Endothelial cell of umbilical vein (primary cell): ENCODE results near the gene OSGEP. TPM values are rescaled to one million over a fixed set of nuclear protein-coding genes. Genes with fewer than 3 reads are reported as not detected.
"Not testable (repeated sequence)": the region's sequence is repeated elsewhere in the genome, so short reads cannot be mapped to it uniquely, and the experiment has no call there.

Experiments used
- BruUV-seq: library from RNA; stranded (reverse); fragments of 400-500 nt; replicated peaks from 2 replicates; lab custom pipeline; 2021; lab: Mats Ljungman, UMichigan
- CTCF ChIA-PET: fragments of 300-600, 350-600 bp; sonication (Branson Sonifier 250); formaldehyde crosslinking; loops from one replicate; lab custom pipeline; 2021; ENCODE audit warnings: antibody characterized with exemption, inconsistent platforms; lab: Charles Lee
- POLR2A ChIA-PET: fragments of 300-600, 350-600 bp; sonication (Branson Sonifier 250); formaldehyde crosslinking; loops from one replicate; lab custom pipeline; 2021; ENCODE audit warnings: antibody characterized with exemption, inconsistent platforms; lab: Charles Lee
- DNase-seq: peaks from one replicate; pipeline ENCODE4 v3.0.0-alpha.2; 2011; ENCODE audit warnings: low read depth, low spot score
- FAIRE-seq: peaks from 2 replicates; lab custom pipeline; 2011; peaks lifted over from hg19 to GRCh38; lab: Jason Lieb, UNC
- H2AFZ ChIP-seq: 2 replicates; pipeline ENCODE4 v1.6.0; 2012; ENCODE audit warnings: low read depth, low read length, control low read depth, inconsistent platforms
- H3K27ac ChIP-seq: 2 replicates; pipeline ENCODE4 v1.5.1; 2011; ENCODE audit warnings: low read depth, mild to moderate bottlenecking, control low read depth, low read length, moderate library complexity; ENCODE audit not compliant: insufficient read depth
- H3K27me3 ChIP-seq, 2 experiments: 2 replicates each; pipeline versions ENCODE4 v1.6.0 to v1.6.1; 2011; ENCODE audit warnings: low read length in 2 of 2, mixed read lengths in 1 of 2; ENCODE audit not compliant: control insufficient read depth in 2 of 2, insufficient read depth in 2 of 2
- H3K36me3 ChIP-seq, 2 experiments: 2 replicates in 1 of 2; 3 replicates in 1 of 2; pipeline ENCODE4 v1.5.1; 2011; ENCODE audit warnings: low read length in 2 of 2, mild to moderate bottlenecking in 1 of 2, moderate library complexity in 1 of 2; ENCODE audit not compliant: control insufficient read depth in 2 of 2, insufficient read depth in 2 of 2; ENCODE audit errors: extremely low read depth in 1 of 2
- H3K4me1 ChIP-seq: 3 replicates; pipeline ENCODE4 v1.5.1; 2011; ENCODE audit warnings: mild to moderate bottlenecking, low read length; ENCODE audit not compliant: control insufficient read depth, insufficient read depth; ENCODE audit errors: extremely low read depth
- H3K4me2 ChIP-seq: 2 replicates; pipeline ENCODE4 v1.6.1; 2011; ENCODE audit warnings: low read length, control low read depth, mixed read lengths; ENCODE audit not compliant: insufficient read depth
- H3K4me3 ChIP-seq, 3 experiments: fragments of 200-600 bp in 1 of 3; sonication (generic), shearing (Covaris generic) in 1 of 3; replicated peaks in 1 of 3; 2 replicates each; pipeline ENCODE4 v1.5.1; 2011 to 2016; ENCODE audit warnings: control low read depth in 3 of 3, low read length in 3 of 3, mild to moderate bottlenecking in 2 of 3, inconsistent platforms in 1 of 3, low read depth in 1 of 3, moderate library complexity in 1 of 3; ENCODE audit not compliant: insufficient read depth in 1 of 3
- H3K79me2 ChIP-seq: 2 replicates; pipeline ENCODE4 v1.6.0; 2012; ENCODE audit warnings: low read length, inconsistent platforms; ENCODE audit not compliant: control insufficient read depth, insufficient read depth
- H3K9ac ChIP-seq: replicated peaks from 2 replicates; pipeline ENCODE3; 2011; ENCODE audit warnings: low read length, control low read depth; ENCODE audit not compliant: insufficient read depth; ENCODE audit errors: extremely low read depth
- H3K9me1 ChIP-seq: replicated peaks from 3 replicates; pipeline ENCODE4 v1.6.0; 2011; ENCODE audit warnings: mild to moderate bottlenecking, low read length; ENCODE audit not compliant: control insufficient read depth, insufficient read depth; ENCODE audit errors: extremely low read depth
- H3K9me3 ChIP-seq: replicated peaks from 2 replicates; pipeline ENCODE4 v1.5.1; 2012; ENCODE audit warnings: low read length, inconsistent platforms; ENCODE audit not compliant: control insufficient read depth, insufficient read depth
- H4K20me1 ChIP-seq: replicated peaks from 2 replicates; pipeline ENCODE3; 2011; ENCODE audit warnings: mild to moderate bottlenecking, low read length; ENCODE audit not compliant: control insufficient read depth, insufficient read depth; ENCODE audit errors: extremely low read depth
- GATA2 ChIP-seq: IDR thresholded peaks from 2 replicates; pipeline ENCODE4 v1.7.0; 2011; ENCODE audit warnings: low read depth, mild to moderate bottlenecking, moderate library complexity, mixed read lengths, low read length; ENCODE audit not compliant: insufficient read length, insufficient read depth
- JUN ChIP-seq: IDR thresholded peaks from 2 replicates; pipeline ENCODE4 v1.6.1; 2011; ENCODE audit warnings: borderline replicate concordance, low read depth; ENCODE audit not compliant: insufficient read length, insufficient read depth
- MYC ChIP-seq: IDR thresholded peaks from one replicate; pipeline ENCODE4 v1.6.1; 2011; ENCODE audit warnings: mild to moderate bottlenecking, low read depth, low read length
- POLR2A ChIP-seq: IDR thresholded peaks from 2 replicates; pipeline ENCODE4 v1.6.1; 2012; ENCODE audit warnings: low read depth, mild to moderate bottlenecking, control low read depth, low read length
- POLR2AphosphoS5 ChIP-seq: IDR thresholded peaks from 2 replicates; pipeline ENCODE4 v1.6.1; 2012; ENCODE audit warnings: low read depth, mild to moderate bottlenecking, control low read depth, low read length, moderate library complexity; ENCODE audit not compliant: insufficient read depth
- dilution Hi-C: fragments of 300-500 bp; cut with MboI; formaldehyde crosslinking; loops from one replicate; pipeline ENCODE4 v1.15.0; 2019; ENCODE audit warnings: low sequenced_read_pairs; ENCODE audit not compliant: extremely low pct_ligation_motif_present
- intact Hi-C: fragments of 100-400 bp; cut with micrococcal nuclease; formaldehyde crosslinking; loops from one replicate; pipeline ENCODE4 v1.10.0; 2022
- polyA plus RNA-seq, 4 experiments: library from polyadenylated mRNA; depleted of rRNA in 3 of 4; stranded (reverse) in 3 of 4; unstranded in 1 of 4; fragments of >200 nt; gene quantifications; 2 replicates each; pipeline versions ENCODE4 v1.2.1 to v1.2.3, GENCODE V29; 2011 to 2012; ENCODE audit warnings: missing spikeins in 1 of 4
- total RNA-seq: library from RNA; stranded (reverse); gene quantifications from 2 replicates; pipeline ENCODE4 v1.2.3, GENCODE V29; 2021

Gene OSGEP
- total and polyA plus RNA-seq, 2 donors (not counting 3 experiments of a cell fraction or from before 2014, with no cell fraction given): 41.8 to 100 TPM

- TSS peak; percentile 53 for BruUV-seq
- TF ChIP-seq POLR2A (peak; percentile 30), GATA2 (peak; percentile 57), POLR2AphosphoS5 (no peak), JUN (no peak), MYC (no peak)
- Histone ChIP-seq H2AFZ (peak overlapping the region; percentile 71), H3K9me1 (no peaks in the 10 kb centered on the region), H3K27ac (peak overlapping the region; percentile 96), H3K79me2 (peaks cover 42% of the 10 kb centered on the region), H3K4me2 (peak overlapping the region; percentile 97), H3K9me3 (no peaks in the 10 kb centered on the region), H3K36me3 (peaks cover 14 to 20% of the 10 kb centered on the region in 2 experiments), H4K20me1 (no peaks in the 10 kb centered on the region), H3K4me3 (peak overlapping the region; percentile 51 to 99 (median 85)), H3K27me3 (no peaks in the 10 kb centered on the region), H3K4me1 (peaks cover 24% of the 10 kb centered on the region), H3K9ac (peak overlapping the region; percentile 98)
- DNase-seq: no peak
- intact Hi-C loops: loop anchor here (1.0 to 2.0 kb wide), 7 partner anchors 14 to 151 kb away; partner anchors contain the start of genes CCNB1IP1, PNP and TEP1
- POLR2A ChIA-PET: interaction anchor here (0.7 to 3.0 kb wide), 11 partner anchors 10 to 228 kb away, joined by 3 to 37 read pairs (median 4); partner anchors contain the start of genes PARP2, PNP and TEP1
- CTCF ChIA-PET: interaction anchor here (0.6 to 4.6 kb wide), 8 partner anchors 21 to 159 kb away, joined by 3 to 70 read pairs (median 5); partner anchors contain the start of genes PARP2 and TEP1
- FAIRE-seq: no peak
- dilution Hi-C loops: no loop called here
Observed at GRCh38 chr14:20455355-20456300, 1.0 kb upstream of the OSGEP start.

DNA sequence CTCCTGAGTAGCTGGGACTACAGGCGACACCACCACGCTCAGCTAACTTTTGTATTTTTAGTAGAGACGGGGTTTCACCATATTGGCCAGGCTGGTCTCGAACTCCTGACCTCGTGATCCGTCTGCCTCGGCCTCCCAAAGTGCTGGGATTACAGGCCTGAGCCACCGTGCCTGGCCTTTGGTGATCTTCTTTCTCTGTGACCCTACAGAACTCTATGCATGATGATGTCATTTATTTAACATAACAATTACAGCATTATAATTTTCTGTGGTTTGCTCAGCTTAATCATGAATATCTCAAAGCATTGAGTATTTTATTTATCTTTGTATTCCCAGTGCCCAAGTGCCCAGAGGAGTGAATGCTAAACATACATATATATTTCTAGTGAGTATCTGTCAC lies 1.8 kb downstream of the OSGEP start:
- DNase-seq, H2AFZ ChIP-seq, FAIRE-seq, H3K27me3 ChIP-seq, H3K9me3 ChIP-seq, H3K9ac ChIP-seq, H3K9me1 ChIP-seq, H4K20me1 ChIP-seq, H3K4me2 ChIP-seq, H3K4me3 ChIP-seq, intact Hi-C loops, H3K27ac ChIP-seq, dilution Hi-C loops, BruUV-seq: not testable (repeated sequence)
- Histone ChIP-seq H3K36me3 (peaks cover 25 to 30% of the 10 kb centered on the region in 2 experiments), H3K79me2 (peaks cover 33% of the 10 kb centered on the region), H3K4me1 (peaks cover 15% of the 10 kb centered on the region)
- ChIA-PET POLR2A (interaction anchor here (0.6 to 1.2 kb wide), 3 partner anchors 10 to 37 kb away, joined by 3 to 4 read pairs (median 3); no protein-coding TSS in a partner anchor), CTCF (interaction anchor here (4.6 kb wide), 1 partner anchor 38 kb away, joined by 70 read pairs; the partner anchor contains the start of gene TEP1)
